Activated B cell treated with CpG ODN at 0.5 μM for 24 hours (primary cell): ENCODE results near the gene KCTD1. TPM values are rescaled to one million over a fixed set of nuclear protein-coding genes. Genes with fewer than 3 reads are reported as not detected.

Experiments
- ATAC-seq: fragments of 200-7000 bp; cut with Tn5 transposase; one replicate; pipeline ENCODE4 v1.10.0; 2021; ENCODE audit warnings: low read depth, mild to moderate bottlenecking, moderate library complexity
- CTCF ChIA-PET: fragments of 350-600 bp; sonication (Branson Sonifier 250); formaldehyde crosslinking; loops from one replicate; lab custom pipeline; 2021; ENCODE audit warnings: antibody characterized with exemption; lab: Charles Lee
- POLR2A ChIA-PET: fragments of 350-600 bp; sonication (Branson Sonifier 250); formaldehyde crosslinking; loops from one replicate; lab custom pipeline; 2021; ENCODE audit warnings: antibody characterized with exemption; lab: Charles Lee
- DNase-seq: peaks from one replicate; pipeline ENCODE4 v3.0.0; 2022
- H3K27ac Mint-ChIP-seq: one replicate; pipeline ENCODE4 v1.8.0; 2020; ENCODE audit warnings: mixed read lengths
- H3K27me3 Mint-ChIP-seq: one replicate; pipeline ENCODE4 v1.8.0; 2021; ENCODE audit warnings: mixed read lengths
- H3K36me3 Mint-ChIP-seq: one replicate; pipeline ENCODE4 v1.8.0; 2021; ENCODE audit warnings: low read depth, mixed read lengths
- H3K4me1 Mint-ChIP-seq: one replicate; pipeline ENCODE4 v1.8.0; 2021; ENCODE audit warnings: mixed read lengths
- H3K4me3 Mint-ChIP-seq: one replicate; pipeline ENCODE4 v1.8.0; 2020; ENCODE audit warnings: mild to moderate bottlenecking, mixed read lengths
- H3K9me3 Mint-ChIP-seq: one replicate; pipeline ENCODE4 v1.8.0; 2020; ENCODE audit warnings: mixed read lengths
- intact Hi-C: fragments of 100-400 bp; cut with micrococcal nuclease; formaldehyde crosslinking; loops from one replicate; pipeline ENCODE4 v1.15.1; 2024
- total RNA-seq: library from RNA; stranded (reverse); gene quantifications from 2 replicates; pipeline ENCODE4 v1.2.3, GENCODE V29; 2022
- TF ChIP-seq, protein P1 (sequence below): fragments of 200-600 bp; IDR thresholded peaks from one replicate; pipeline ENCODE4 v1.8.0; 2022; ENCODE audit warnings: antibody characterized with exemption, mild to moderate bottlenecking

KCTD1 gene
- total RNA-seq, 1 donor from 2014 or later: 4.9 TPM

DNA sequence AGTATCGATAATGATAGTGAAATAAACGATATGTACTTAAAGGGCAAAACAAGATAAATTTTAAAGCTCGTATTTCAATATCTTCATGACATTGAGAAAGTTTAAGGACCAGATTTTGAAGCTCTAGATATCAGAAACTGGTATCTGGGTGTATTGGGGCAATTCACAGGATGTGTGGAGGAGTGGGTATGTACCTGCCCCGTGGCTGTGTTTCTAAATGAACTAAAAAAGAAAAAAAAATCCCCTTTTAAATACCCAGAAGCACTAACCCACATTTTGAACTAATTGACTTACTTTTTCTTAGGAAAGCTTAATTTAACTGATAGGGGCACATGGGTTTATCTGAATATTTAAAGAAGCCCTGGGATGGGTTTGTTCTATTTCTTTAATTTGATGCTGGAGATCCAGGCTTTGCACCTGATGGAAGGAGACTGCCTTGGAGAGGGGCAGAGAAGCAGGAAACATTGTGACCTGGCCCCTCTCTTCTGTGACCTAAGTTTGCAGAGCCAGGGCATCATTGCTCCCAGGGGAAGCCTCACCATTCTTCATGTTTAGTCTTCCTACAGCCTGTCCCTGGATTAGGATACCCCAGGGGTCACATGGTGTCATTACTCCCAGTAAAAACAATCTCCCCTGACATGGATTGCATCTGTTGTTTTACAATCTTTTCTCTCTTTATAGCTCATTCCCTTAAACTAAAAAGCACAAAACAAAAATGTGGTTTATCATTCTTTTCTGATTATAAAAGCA lies 7.6 kb upstream of the KCTD1 start:
- ChIA-PET CTCF (no interaction called here), POLR2A (no interaction called here)
- H3K36me3 Mint-ChIP-seq: no peaks in the 10 kb centered on the region
- no peak overlapping the region for H3K27ac Mint-ChIP-seq
- peaks cover 8% of the 10 kb centered on the region for H3K4me1 Mint-ChIP-seq
- TF ChIP-seq, protein P1, sequence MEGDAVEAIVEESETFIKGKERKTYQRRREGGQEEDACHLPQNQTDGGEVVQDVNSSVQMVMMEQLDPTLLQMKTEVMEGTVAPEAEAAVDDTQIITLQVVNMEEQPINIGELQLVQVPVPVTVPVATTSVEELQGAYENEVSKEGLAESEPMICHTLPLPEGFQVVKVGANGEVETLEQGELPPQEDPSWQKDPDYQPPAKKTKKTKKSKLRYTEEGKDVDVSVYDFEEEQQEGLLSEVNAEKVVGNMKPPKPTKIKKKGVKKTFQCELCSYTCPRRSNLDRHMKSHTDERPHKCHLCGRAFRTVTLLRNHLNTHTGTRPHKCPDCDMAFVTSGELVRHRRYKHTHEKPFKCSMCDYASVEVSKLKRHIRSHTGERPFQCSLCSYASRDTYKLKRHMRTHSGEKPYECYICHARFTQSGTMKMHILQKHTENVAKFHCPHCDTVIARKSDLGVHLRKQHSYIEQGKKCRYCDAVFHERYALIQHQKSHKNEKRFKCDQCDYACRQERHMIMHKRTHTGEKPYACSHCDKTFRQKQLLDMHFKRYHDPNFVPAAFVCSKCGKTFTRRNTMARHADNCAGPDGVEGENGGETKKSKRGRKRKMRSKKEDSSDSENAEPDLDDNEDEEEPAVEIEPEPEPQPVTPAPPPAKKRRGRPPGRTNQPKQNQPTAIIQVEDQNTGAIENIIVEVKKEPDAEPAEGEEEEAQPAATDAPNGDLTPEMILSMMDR: no peak
- intact Hi-C loops: no loop called here
- DNase-seq (no peak), ATAC-seq (no peak)
- H3K27me3 Mint-ChIP-seq: peaks cover 30% of the 10 kb centered on the region
- no peaks in the 10 kb centered on the region for H3K9me3 Mint-ChIP-seq
- H3K4me3 Mint-ChIP-seq: no peak overlapping the region

DNA sequence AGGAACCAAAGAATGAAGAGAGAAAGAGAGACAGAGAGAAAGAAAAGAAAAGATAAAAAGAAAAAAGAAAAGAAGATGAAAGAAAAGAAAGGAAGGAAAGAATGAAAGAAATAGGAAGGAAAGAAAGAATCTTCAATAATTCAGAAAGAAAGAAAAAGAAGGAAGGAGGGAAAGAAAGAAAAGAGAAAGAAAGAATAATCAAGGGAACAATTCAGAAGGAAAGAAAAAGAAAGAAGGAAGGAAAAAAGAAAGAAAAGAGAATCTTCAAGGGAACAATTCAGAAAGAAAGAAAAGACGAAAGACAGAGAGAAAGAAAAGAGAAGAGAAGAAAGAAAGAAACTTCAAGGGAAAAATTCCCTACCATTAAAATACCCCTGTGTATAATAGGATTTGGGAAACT lies 5.6 kb upstream of the KCTD1 start:
- CTCF ChIA-PET: no interaction called here

DNA sequence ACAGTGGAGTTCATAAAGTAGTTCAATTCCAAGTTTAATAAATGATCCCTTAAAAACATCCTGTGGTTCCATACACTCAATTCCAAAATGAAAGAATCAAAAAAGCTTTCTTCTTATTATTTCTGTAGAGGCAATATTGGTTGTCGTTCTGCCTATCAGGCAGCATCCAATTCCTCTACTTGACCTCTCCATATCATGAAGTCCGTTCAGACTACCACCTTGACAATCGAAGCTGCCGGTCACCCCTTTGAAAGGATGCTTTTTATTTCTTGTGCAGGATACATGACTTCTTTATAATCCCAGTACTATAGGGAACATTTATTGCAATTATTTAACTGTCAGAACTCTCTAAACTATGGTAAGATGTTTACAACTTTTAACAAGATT lies 3.3 kb upstream of the KCTD1 start:
- Mint-ChIP-seq H3K9me3 (no peaks in the 10 kb centered on the region), H3K36me3 (no peaks in the 10 kb centered on the region), H3K27ac (no peak overlapping the region), H3K27me3 (peaks cover 31% of the 10 kb centered on the region), H3K4me1 (peaks cover 30% of the 10 kb centered on the region), H3K4me3 (peak overlapping the region; percentile 20)
- ATAC-seq: no peak
- ChIA-PET POLR2A (no interaction called here), CTCF (no interaction called here)
- TF ChIP-seq, protein P1: no peak
- intact Hi-C loops: loop anchor here (2.0 kb wide), 1 partner anchor 113 kb away; no protein-coding TSS in a partner anchor
- DNase-seq: no peak

More for the DNA sequence above, 5.6 kb upstream of the KCTD1 start:
- no peak for DNase-seq
- peaks cover 20% of the 10 kb centered on the region for H3K4me1 Mint-ChIP-seq
- peaks cover 36% of the 10 kb centered on the region for H3K27me3 Mint-ChIP-seq
- no peaks in the 10 kb centered on the region for H3K36me3 Mint-ChIP-seq
- TF ChIP-seq, protein P1: no peak
- intact Hi-C loops: no loop called here
- ATAC-seq: no peak
- POLR2A ChIA-PET: no interaction called here
- no peak overlapping the region for H3K27ac Mint-ChIP-seq
- no peaks in the 10 kb centered on the region for H3K9me3 Mint-ChIP-seq
- no peak overlapping the region for H3K4me3 Mint-ChIP-seq

DNA sequence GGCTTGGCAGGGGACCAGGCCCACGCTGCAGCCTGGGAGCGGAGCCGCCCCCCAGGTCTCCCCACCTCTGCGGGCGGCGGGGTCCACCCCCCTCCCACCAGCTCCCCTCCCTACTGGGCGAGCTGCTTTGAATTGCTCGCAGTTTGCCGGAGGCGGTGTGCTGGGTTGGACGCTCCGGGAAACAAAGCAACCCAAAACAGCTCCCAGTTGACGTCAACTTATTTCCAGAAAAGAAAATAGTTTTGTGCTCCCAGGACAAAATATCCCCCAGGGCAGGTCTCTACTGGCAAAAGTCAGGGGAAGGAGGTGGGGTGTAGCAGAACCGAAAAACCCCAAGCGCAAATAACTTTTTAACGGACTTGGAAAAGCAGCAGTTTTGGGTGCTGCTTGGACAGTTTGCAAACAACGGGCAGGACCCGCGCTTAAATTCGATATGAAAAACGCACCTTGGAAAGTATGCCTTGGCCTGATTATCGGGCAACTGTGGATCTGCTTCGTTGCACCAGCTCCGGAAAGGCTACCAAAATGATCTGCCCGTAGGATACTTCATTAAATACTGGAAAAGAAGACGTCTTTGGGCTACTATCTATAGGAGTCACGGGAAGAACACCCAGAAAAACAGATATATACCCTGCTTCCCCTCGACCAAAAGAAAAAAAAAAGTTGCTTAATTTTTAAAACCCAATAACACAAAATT lies 2.8 kb upstream of the KCTD1 start:
- DNase-seq (no peak), ATAC-seq (no peak)
- Mint-ChIP-seq H3K4me1 (peaks cover 35% of the 10 kb centered on the region), H3K9me3 (no peaks in the 10 kb centered on the region), H3K27me3 (peaks cover 31% of the 10 kb centered on the region), H3K4me3 (peak overlapping the region; percentile 20), H3K27ac (no peak overlapping the region), H3K36me3 (no peaks in the 10 kb centered on the region)
- TF ChIP-seq, protein P1: no peak
- ChIA-PET POLR2A (no interaction called here), CTCF (no interaction called here)
- intact Hi-C loops: loop anchor here (2.0 kb wide), 1 partner anchor 112 kb away; no protein-coding TSS in a partner anchor
